ENCODE measurements around the gene BACH2.

BACH2 gene

DNA sequence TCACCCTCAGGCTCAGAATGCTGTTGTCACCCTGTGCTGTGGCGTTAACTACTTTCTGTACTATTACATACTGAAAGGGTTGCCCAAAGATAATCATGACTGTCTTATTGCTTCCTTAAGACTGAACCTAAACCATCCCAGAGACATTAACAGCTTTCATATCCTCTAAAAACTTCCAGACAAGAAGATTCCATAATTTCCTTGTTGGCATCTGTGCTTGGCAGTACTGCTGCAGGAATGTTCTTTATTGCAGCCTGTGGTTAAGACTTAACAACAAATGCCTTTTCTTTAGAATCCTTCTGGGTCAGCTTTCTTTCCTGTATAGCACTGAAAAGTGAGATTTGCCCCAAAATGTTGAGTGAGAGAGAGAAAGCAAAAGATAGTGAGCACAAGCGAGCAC lies 292.7 kb downstream of the BACH2 start:
- H3K4me1 Mint-ChIP-seq, result peaks cover 13% of the 10 kb centered on the region
- no peaks in the 10 kb centered on the region for H3K9me3 Mint-ChIP-seq
- peaks cover 13% of the 10 kb centered on the region for H3K36me3 Mint-ChIP-seq

GRCh38 chr6:90003069-90003795 lies 293.4 kb downstream of the BACH2 start:
- H3K27ac Mint-ChIP-seq, result no peak overlapping the region
- ATAC-seq, result no peak
- H3K4me3 Mint-ChIP-seq, result no peak overlapping the region
- no peaks in the 10 kb centered on the region for H3K9me3 Mint-ChIP-seq
- peaks cover 12% of the 10 kb centered on the region for H3K4me1 Mint-ChIP-seq
- no peaks in the 10 kb centered on the region for H3K27me3 Mint-ChIP-seq
- H3K36me3 Mint-ChIP-seq, result peaks cover 13% of the 10 kb centered on the region

More for the DNA sequence above, 292.7 kb downstream of the BACH2 start:
- Mint-ChIP-seq H3K27ac (no peak overlapping the region), H3K4me3 (no peak overlapping the region), H3K27me3 (no peaks in the 10 kb centered on the region)
- ATAC-seq, result no peak

DNA sequence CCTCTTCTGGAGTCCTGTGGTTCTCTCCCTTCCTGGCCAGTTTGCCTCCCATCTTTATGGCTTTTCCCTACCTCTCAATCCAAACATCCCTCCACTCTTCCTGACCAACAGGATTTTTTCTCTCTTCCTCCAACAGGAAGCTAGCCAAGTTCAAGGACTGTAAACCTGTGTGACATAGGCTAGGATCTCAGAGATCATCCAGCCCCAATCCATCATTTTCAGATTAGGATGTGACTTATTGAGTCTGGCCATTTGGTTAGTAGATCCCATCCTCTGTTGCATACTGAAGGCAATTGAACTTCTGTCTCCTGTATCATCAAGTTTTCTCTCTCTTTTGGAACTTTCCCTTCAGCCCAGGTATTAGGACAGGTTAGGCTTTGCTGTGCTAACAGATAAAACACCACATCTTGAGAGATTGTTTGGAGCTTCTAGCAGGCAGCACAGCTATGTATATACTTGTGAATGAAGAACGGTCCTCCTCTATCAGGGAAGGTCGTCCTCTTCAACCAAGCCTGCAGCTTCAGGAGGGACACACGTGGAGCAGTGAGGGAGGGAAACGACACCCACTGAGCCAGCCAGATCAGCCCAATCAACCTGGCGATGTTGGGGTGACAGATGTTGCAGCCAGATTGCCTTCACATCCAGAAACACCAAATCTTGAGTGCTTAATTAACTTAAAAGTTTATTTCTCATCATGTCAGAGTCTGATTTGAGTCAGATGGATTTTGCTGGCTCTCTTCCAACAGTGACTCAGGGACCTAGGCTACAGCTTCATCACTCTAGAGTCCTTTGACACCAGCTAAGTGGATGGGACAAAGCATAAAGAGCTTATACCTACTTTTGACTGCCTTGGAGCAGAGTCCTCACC lies 295.5 kb downstream of the BACH2 start:
- Mint-ChIP-seq H3K27me3 (no peaks in the 10 kb centered on the region), H3K27ac (no peak overlapping the region), H3K4me3 (no peak overlapping the region), H3K4me1 (peaks cover 27% of the 10 kb centered on the region), H3K36me3 (peaks cover 26% of the 10 kb centered on the region), H3K9me3 (no peaks in the 10 kb centered on the region)
- no peak for ATAC-seq

DNA sequence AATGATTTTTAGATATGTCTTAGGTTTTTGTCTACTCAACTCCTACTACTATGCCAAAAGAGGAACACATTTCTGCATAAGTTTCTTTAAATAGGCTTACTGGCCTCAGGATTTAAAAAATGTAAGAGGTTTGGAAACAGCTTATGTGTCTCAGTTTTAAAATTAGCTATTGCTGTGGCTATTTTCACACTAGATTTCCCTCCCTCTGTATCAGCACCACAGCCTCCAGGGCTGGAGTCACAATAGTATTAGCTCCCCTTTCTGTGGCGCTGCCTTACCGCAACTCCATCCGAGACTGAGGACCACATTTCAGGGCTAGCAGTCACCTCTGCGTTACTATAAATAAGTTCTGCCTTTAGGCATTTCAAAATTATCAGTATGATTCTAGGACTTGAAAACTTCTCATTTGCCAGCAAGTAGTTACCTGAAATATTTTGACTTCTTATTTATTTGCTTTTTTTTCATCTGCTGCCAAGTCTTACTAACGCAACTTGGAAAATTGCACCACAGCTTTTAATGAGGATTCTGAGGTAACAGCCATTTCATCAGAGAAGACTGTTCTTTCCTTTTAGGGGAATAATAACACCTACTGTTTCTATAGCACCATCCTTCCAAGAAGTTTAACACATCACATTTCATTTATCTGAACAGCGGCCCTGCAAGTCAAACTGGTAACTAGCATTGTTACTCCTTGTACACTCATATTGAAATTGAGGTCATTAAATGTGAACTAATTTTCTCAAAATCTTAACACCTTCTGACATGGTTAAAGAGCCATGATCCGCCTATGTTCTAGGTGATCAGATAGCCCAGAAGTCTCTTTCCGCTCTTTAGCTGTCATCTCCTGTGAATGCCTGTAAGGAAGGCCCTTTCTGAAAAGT lies 296.5 kb downstream of the BACH2 start:
- no peak overlapping the region for H3K4me3 Mint-ChIP-seq
- H3K9me3 Mint-ChIP-seq, result no peaks in the 10 kb centered on the region
- no peak overlapping the region for H3K27ac Mint-ChIP-seq
- H3K36me3 Mint-ChIP-seq, result peaks cover 35% of the 10 kb centered on the region
- H3K27me3 Mint-ChIP-seq, result no peaks in the 10 kb centered on the region
- ATAC-seq, result no peak
- H3K4me1 Mint-ChIP-seq, result peaks cover 30% of the 10 kb centered on the region

DNA sequence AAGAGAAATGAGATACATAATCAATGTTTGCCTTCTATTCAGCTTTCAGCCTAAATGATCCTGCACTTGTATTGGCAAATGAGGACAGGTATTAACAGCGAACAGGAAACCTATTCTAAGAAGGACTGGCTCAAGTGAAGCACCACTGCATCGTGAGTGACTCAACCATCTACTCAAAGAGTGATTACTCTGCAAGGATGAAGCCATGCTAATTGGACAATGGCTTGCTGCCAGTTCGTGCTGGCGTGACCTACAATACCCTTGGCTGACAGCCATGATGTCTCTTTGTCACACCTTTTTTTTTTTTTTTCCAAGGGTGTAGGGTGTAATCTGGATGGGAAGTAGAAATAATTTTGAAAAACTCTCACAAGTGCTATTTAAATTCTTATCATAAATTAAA lies 297.5 kb downstream of the BACH2 start:
- ATAC-seq, result no peak
- Mint-ChIP-seq H3K36me3 (peaks cover 45% of the 10 kb centered on the region), H3K9me3 (no peaks in the 10 kb centered on the region), H3K4me3 (no peak overlapping the region), H3K27ac (no peak overlapping the region), H3K4me1 (peaks cover 34% of the 10 kb centered on the region), H3K27me3 (no peaks in the 10 kb centered on the region)

DNA sequence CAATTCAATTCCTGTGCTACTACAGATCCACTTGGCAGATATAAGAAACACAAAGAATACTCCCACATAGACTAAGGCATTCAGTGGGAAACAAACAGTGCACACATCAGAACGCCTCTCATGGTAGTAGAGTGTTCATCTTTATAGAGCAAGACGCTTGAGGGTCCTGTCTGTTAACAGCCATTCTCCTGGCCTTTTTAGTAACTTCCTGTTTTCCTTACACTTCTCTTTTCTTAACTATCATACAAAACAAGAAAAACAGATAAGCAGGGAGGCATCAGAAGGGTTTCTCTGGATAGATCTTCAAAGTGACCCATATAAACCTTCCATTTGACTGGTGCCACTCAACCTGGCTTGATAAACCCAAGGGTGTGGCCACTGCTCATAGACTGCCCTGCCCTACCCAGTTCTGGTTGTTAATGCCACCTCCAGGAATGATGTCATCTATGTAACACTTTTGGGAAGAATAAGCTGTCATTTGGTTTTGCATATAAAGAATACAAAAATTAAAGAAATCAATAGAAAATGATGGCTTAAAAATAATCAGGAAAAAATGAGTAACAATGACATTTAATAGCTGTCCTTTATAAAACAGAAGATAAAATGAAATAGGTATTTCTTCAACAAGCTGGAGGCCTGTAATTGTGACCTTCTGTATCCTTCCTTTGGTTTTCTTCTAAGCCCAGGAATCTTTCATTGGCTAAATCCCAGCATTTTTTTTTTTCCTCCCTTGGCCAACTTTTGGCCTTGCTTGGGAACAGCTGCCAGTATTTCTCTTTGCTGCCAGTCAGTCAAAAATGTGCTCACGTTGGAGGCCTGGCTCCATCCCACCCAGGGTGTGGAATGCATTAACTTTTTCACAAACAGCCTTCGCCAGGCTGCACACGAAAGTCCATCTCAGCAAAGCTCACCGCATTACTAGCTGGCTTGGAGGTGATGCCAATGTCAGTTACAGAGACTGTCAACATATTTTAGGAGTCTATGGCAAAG lies 298.9 kb downstream of the BACH2 start:
- H3K4me3 Mint-ChIP-seq, result no peak overlapping the region
- peaks cover 37% of the 10 kb centered on the region for H3K4me1 Mint-ChIP-seq
- H3K27ac Mint-ChIP-seq, result peak overlapping the region; percentile 5
- peaks cover 49% of the 10 kb centered on the region for H3K36me3 Mint-ChIP-seq
- H3K27me3 Mint-ChIP-seq, result no peaks in the 10 kb centered on the region
- H3K9me3 Mint-ChIP-seq, result no peaks in the 10 kb centered on the region
- no peak for ATAC-seq

DNA sequence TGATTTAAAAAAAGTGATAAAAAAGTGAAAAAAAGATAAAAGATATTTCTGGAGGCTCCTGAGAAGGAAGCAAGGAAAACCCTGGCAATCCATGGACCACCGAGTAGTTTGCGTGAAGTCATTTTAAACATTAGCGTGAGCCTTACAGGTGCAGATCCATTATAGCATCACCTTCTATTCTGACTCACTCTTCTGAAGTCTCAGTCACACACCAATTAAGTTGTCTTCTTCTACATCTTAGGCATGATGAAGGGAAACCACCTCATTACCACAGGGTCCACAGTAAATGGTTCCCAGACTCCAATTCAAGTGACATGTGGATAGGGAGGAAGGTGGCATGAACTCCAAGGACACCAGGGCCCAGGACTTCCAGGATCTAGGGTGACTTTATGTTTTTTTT lies 303.2 kb downstream of the BACH2 start:
- Mint-ChIP-seq H3K4me1 (peaks cover 63% of the 10 kb centered on the region), H3K27ac (no peak overlapping the region), H3K36me3 (peaks cover 84% of the 10 kb centered on the region)

GRCh38 chr6:89992818-89993217 lies 303.8 kb downstream of the BACH2 start:
- H3K4me3 Mint-ChIP-seq, result no peak overlapping the region
- no peak for ATAC-seq
- H3K36me3 Mint-ChIP-seq, result peaks cover 85% of the 10 kb centered on the region
- H3K4me1 Mint-ChIP-seq, result peaks cover 58% of the 10 kb centered on the region
- no peaks in the 10 kb centered on the region for H3K9me3 Mint-ChIP-seq
- no peak overlapping the region for H3K27ac Mint-ChIP-seq
- no peaks in the 10 kb centered on the region for H3K27me3 Mint-ChIP-seq

More for the DNA sequence above, 303.2 kb downstream of the BACH2 start:
- Mint-ChIP-seq H3K9me3 (no peaks in the 10 kb centered on the region), H3K4me3 (no peak overlapping the region), H3K27me3 (no peaks in the 10 kb centered on the region)
- no peak for ATAC-seq

DNA sequence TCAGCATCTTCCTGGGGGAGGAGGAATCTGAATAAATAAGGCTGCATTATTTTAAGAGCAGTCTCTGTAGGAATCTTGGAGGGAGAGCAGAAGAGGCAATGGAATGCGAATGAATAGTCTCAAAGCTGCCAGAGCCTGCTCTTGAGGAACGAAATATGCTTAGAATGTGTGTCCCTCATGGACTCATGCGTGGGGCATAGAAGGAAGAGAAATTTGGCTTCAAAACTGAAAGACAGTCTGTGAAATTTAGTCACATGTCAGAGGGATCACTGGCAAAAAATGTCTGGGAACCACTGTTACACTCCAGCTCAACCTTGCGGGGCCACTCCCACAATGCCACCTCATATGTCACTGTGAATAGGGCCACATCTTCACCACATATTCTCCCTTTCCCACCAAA lies 306.9 kb downstream of the BACH2 start:
- H3K27me3 Mint-ChIP-seq, result no peaks in the 10 kb centered on the region
- no peaks in the 10 kb centered on the region for H3K9me3 Mint-ChIP-seq
- peaks cover 64% of the 10 kb centered on the region for H3K36me3 Mint-ChIP-seq
- H3K4me1 Mint-ChIP-seq, result peaks cover 57% of the 10 kb centered on the region
- H3K4me3 Mint-ChIP-seq, result no peak overlapping the region
- peak overlapping the region; percentile 32 for H3K27ac Mint-ChIP-seq
- ATAC-seq, result no peak

DNA sequence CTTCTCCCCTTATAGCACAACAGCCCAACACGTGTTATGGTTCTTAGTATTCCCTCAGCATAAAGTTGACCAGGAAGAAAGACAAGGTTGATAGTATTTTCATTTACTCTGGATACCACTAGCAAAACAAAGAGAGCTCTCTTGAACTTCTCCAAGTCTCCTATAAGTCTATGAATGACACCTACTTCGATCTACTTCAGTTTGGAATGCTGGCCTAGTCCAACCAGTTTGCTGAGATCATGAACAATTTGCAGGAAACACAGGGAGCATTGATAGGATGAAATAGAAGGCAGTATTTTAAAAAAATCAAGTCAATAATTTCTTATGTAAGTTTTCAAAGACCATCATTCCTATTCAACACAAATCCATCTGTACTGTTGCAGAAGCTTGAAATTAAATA lies 308.8 kb downstream of the BACH2 start:
- Mint-ChIP-seq H3K4me3 (no peak overlapping the region), H3K36me3 (peaks cover 62% of the 10 kb centered on the region), H3K27me3 (no peaks in the 10 kb centered on the region), H3K27ac (peak overlapping the region; percentile 3), H3K9me3 (no peaks in the 10 kb centered on the region), H3K4me1 (peaks cover 53% of the 10 kb centered on the region)
- no peak for ATAC-seq

GRCh38 chr6:89987140-89987539 lies 309.5 kb downstream of the BACH2 start:
- H3K9me3 Mint-ChIP-seq, result no peaks in the 10 kb centered on the region

GRCh38 chr6:89986650-89987074 lies 310.0 kb downstream of the BACH2 start:
- no peak overlapping the region for H3K4me3 Mint-ChIP-seq
- H3K27me3 Mint-ChIP-seq, result no peaks in the 10 kb centered on the region
- no peak overlapping the region for H3K27ac Mint-ChIP-seq
- no peak for ATAC-seq
- no peaks in the 10 kb centered on the region for H3K9me3 Mint-ChIP-seq
- peaks cover 57% of the 10 kb centered on the region for H3K36me3 Mint-ChIP-seq
- H3K4me1 Mint-ChIP-seq, result peaks cover 54% of the 10 kb centered on the region

More at GRCh38 chr6:89987140-89987539, 309.5 kb downstream of the BACH2 start:
- no peak for ATAC-seq
- Mint-ChIP-seq H3K4me3 (no peak overlapping the region), H3K4me1 (peaks cover 52% of the 10 kb centered on the region), H3K36me3 (peaks cover 57% of the 10 kb centered on the region), H3K27ac (peak overlapping the region; percentile 3), H3K27me3 (no peaks in the 10 kb centered on the region)

- Mint-ChIP-seq H3K27ac (peak overlapping the region; percentile 31), H3K4me1 (peaks cover 58% of the 10 kb centered on the region), H3K36me3 (peaks cover 58% of the 10 kb centered on the region), H3K9me3 (no peaks in the 10 kb centered on the region), H3K27me3 (no peaks in the 10 kb centered on the region), H3K4me3 (no peak overlapping the region)
- no peak for ATAC-seq
Measured at GRCh38 chr6:89985751-89986493, 310.7 kb downstream of the BACH2 start.

All from stimulated activated memory B cell treated with anti-CD40 and anti-IgM and Interleukin-4, amounts not matched to agents 10 μg/mL and 1 μg/mL and 100 μg/mL, for 72 hours (primary cell).